Psoas muscle (tissue), 8 donors: ENCODE data around the gene GFRA1. TPM values are rescaled to one million over a fixed set of nuclear protein-coding genes. Genes with fewer than 3 reads are reported as not detected.

Experiments
- ATAC-seq, 4 donors: fragments of 200-7000 bp; cut with Tn5 transposase; one replicate each; pipeline ENCODE4 v1.9.1; 2020; ENCODE audit warnings: moderate library complexity in 3 of 4, mild to moderate bottlenecking in 2 of 4
- DNase-seq, 2 donors: peaks; one replicate each; pipeline ENCODE4 v3.0.0-alpha.2; 2020
- H3K27ac ChIP-seq: fragments of 200-600 bp; one replicate; pipeline ENCODE4 v1.8.0; 2022
- H3K27me3 ChIP-seq, 3 donors: fragments of 200-600 bp in 1 of 3; one replicate each; pipeline versions ENCODE4 v1.6.1 to v1.8.0; 2013 to 2022; ENCODE audit warnings: low read length in 2 of 3, mild to moderate bottlenecking in 2 of 3, moderate library complexity in 1 of 3; ENCODE audit not compliant: insufficient read depth in 3 of 3
- H3K36me3 ChIP-seq, 2 donors: fragments of 200-600 bp in 1 of 2; one replicate each; pipeline versions ENCODE4 v1.6.1 to v1.8.0; 2013 to 2022; ENCODE audit warnings: low read depth in 1 of 2, mild to moderate bottlenecking in 1 of 2, moderate library complexity in 1 of 2; ENCODE audit not compliant: insufficient read depth in 1 of 2
- H3K4me1 ChIP-seq: fragments of 200-600 bp; one replicate; pipeline ENCODE4 v1.8.0; 2022
- H3K4me3 ChIP-seq: fragments of 200-600 bp; one replicate; pipeline ENCODE4 v1.8.0; 2022; ENCODE audit warnings: mild to moderate bottlenecking
- H3K9me3 ChIP-seq: fragments of 200-600 bp; one replicate; pipeline ENCODE4 v1.8.0; 2022
- CTCF ChIP-seq: fragments of 200-600 bp; IDR thresholded peaks from one replicate; pipeline ENCODE4 v1.8.0; 2022; ENCODE audit warnings: antibody characterized with exemption
- WGBS, 3 donors: extraction: QIAGEN DNeasy Blood & Tissue Kit; methylation state at CpG; one replicate each; pipeline versions ENCODE4 v1.1.6 to v1.1.7; 2013; 5-methylcytosine and 5-hydroxymethylcytosine counted together
- intact Hi-C, 2 donors: fragments of 100-400 bp; cut with DNase I; formaldehyde crosslinking; loops; one replicate each; pipeline versions ENCODE4 v1.11.0 to v1.14.2; 2022
- polyA plus RNA-seq, 3 donors: library from polyadenylated mRNA; stranded (reverse); fragments of 200-250 nt; gene quantifications; one replicate each; pipeline ENCODE4 v1.2.3, GENCODE V29; 2013
- total RNA-seq, 4 donors: library from RNA; stranded (reverse); fragmentation: NEBNext Ultra II Directional in 2 of 4; extraction: Animal tissue kit (Norgen Biotek cat#: 25700) in 2 of 4; gene quantifications; one replicate each; pipeline versions ENCODE4 v1.2.1 to v1.2.4, GENCODE V29; 2021 to 2023
- donor health status: healthy with polysubstance abuse.
- donor health status: DM: no; HTN: no; CAD: no; lungs with moderate emphysema.
- donor health status: Bipolar disorder and iron deficiency.
- donor health status: healthy.
- donor health status: DM: yes; HTN: yes; CAD: no.
- donor health status: DM: no; HTN: no; CAD: no.
- donor health status: DM: no; HTN: no; CAD: no.
- donor health status: DM: yes; HTN: yes; CAD: no.

The GFRA1 gene
- total and polyA plus RNA-seq, 7 donors, result 4.6 to 12.1 (median 7.1) TPM

GRCh38 chr10:116024271-116024878, 248.6 kb downstream of the GFRA1 start:
- Histone ChIP-seq H3K9me3 (no peaks in the 10 kb centered on the region), H3K36me3 (no peaks in the 10 kb centered on the region), H3K27ac (no peak overlapping the region), H3K4me1 (no peaks in the 10 kb centered on the region), H3K4me3 (no peak overlapping the region), H3K27me3 (no peaks in the 10 kb centered on the region)
- 91 to 93% (median 92%) methylated on average over 3 of the region's 3 CpGs for whole genome bisulfite sequencing, 3 donors
- intact Hi-C loops, result no loop called here
- no peak for TF ChIP-seq CTCF
- ATAC-seq (no peak), DNase-seq (no peak)

- H3K27me3 ChIP-seq, result no peaks in the 10 kb centered on the region
- H3K36me3 ChIP-seq, result no peaks in the 10 kb centered on the region
- 47 to 72% (median 63%) methylated on average over 2 of the region's 2 CpGs for WGBS, 3 donors
- H3K27ac ChIP-seq, result no peak overlapping the region
- no peak overlapping the region for H3K4me3 ChIP-seq
- intact Hi-C loops, result no loop called here
- no peaks in the 10 kb centered on the region for H3K4me1 ChIP-seq
- DNase-seq (no peak), ATAC-seq (no peak)
- H3K9me3 ChIP-seq, result no peaks in the 10 kb centered on the region
- TF ChIP-seq CTCF, result no peak
Observed at GRCh38 chr10:116017405-116017804, 255.6 kb downstream of the GFRA1 start.

GRCh38 chr10:116015583-116016333, 257.2 kb downstream of the GFRA1 start:
- no peak for ATAC-seq
- no peak for TF ChIP-seq CTCF
- intact Hi-C loops, result no loop called here
- Histone ChIP-seq H3K4me1 (no peaks in the 10 kb centered on the region), H3K9me3 (no peaks in the 10 kb centered on the region), H3K27me3 (no peaks in the 10 kb centered on the region), H3K4me3 (no peak overlapping the region), H3K27ac (no peak overlapping the region), H3K36me3 (no peaks in the 10 kb centered on the region)
- WGBS, 3 donors, result 70 to 79% (median 77%) methylated on average over 7 of the region's 7 CpGs
- no peak for DNase-seq

- intact Hi-C loops, result no loop called here
- Histone ChIP-seq H3K9me3 (no peaks in the 10 kb centered on the region), H3K27me3 (no peaks in the 10 kb centered on the region), H3K36me3 (no peaks in the 10 kb centered on the region), H3K4me1 (no peaks in the 10 kb centered on the region), H3K4me3 (no peak overlapping the region), H3K27ac (no peak overlapping the region)
- no peak for ATAC-seq
- WGBS, 3 donors, result 35 to 45% (median 39%) methylated on average over 8 of the region's 8 CpGs
- no peak for TF ChIP-seq CTCF
- no peak for DNase-seq
Observed at GRCh38 chr10:116014871-116015582, 258.0 kb downstream of the GFRA1 start.
